GM12873 (cell line): ENCODE data around the gene DLGAP1.
A peak's percentile ranks its signal among the peaks of the same experiment; 100 is the strongest.

Experiments
- CTCF ChIP-seq: IDR thresholded peaks from 2 replicates; pipeline ENCODE4 v1.5.1; 2012; ENCODE audit warnings: low read depth, mild to moderate bottlenecking, moderate library complexity, low read length, control low read depth; ENCODE audit not compliant: insufficient read depth; ENCODE audit errors: missing control alignments

The DLGAP1 gene

GRCh38 chr18:3790703-3791102 lies 664.4 kb downstream of the DLGAP1 start:
- TF ChIP-seq CTCF, result no peak

- no peak for TF ChIP-seq CTCF
Measured at GRCh38 chr18:3789525-3789924, 665.6 kb downstream of the DLGAP1 start.

GRCh38 chr18:3784949-3785348 lies 670.2 kb downstream of the DLGAP1 start:
- no peak for TF ChIP-seq CTCF

DNA sequence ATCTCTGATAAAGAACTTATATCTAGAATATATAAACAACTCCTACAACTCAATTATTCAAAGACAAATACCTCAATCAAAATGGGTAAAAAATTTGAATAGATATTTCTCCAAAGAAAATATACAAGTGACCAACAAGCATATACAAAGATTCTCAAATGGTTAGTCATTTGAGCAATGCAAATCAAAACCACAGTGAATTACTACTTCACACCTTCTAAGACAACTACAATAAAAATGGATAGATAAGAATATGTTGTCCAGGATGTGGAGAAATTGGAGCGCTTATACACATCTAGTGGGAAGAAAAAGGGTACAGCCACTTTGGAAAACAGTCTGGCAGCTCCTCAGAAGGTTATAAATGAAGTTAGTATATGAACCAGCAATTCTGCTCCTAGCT lies 672.2 kb downstream of the DLGAP1 start:
- TF ChIP-seq CTCF, result no peak

DNA sequence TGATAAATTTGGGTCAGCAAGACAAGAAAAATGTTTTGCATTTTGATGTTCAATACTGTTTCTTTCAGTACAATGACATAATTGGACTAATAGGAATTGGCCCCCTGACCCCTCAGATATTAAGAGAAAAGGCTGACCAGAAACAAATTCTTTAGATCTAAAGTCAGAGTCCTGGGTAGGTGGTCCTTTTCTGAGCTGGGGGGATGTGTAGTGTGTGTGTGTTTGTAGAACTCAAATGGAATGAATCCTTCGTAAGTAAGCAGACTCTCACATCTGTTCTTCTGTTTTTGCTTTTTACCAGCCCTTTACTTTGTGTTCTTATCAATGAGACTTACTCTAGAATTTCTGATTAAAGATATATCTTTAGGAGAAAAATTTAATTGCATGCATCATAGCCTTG lies 677.4 kb downstream of the DLGAP1 start:
- TF ChIP-seq CTCF, result no peak

GRCh38 chr18:3777122-3777521 lies 678.0 kb downstream of the DLGAP1 start:
- no peak for TF ChIP-seq CTCF

GRCh38 chr18:3775996-3776395 lies 679.1 kb downstream of the DLGAP1 start:
- TF ChIP-seq CTCF, result no peak

DNA sequence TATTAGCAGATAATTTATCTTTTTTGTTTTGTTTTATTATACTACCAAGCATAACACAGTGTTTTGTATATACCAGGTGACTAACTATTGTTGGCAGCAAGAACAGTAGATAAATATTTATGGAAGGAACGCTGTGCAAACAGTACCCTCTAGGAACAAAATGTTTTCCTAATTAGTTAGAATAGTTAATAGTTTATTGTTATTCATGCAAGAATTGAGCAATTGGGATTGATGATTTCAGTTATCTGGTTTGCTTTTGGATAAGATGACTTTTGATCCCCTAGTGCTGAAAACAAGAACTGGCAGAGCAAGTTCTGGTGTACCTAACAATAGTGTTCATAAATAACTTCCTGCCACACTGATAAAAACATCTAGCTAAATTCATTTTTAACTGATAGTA lies 681.8 kb downstream of the DLGAP1 start:
- peak; percentile 4 for TF ChIP-seq CTCF
